Upper lobe of right lung (tissue), 1 donor: ENCODE measurements around the gene SYT6. TPM values are rescaled to one million over a fixed set of nuclear protein-coding genes. Genes with fewer than 3 reads are reported as not detected.

Experiments used
- ATAC-seq: fragments of 200-7000 bp; cut with Tn5 transposase; one replicate; pipeline ENCODE4 v1.9.1; 2020; ENCODE audit warnings: mild to moderate bottlenecking, moderate library complexity
- DNase-seq: peaks from one replicate; pipeline ENCODE4 v3.0.0-alpha.2; 2020
- H3K27ac ChIP-seq: fragments of 200-600 bp; one replicate; pipeline ENCODE4 v1.8.0; 2022
- H3K27me3 ChIP-seq: fragments of 200-600 bp; one replicate; pipeline ENCODE4 v1.8.0; 2022; ENCODE audit warnings: mild to moderate bottlenecking
- H3K36me3 ChIP-seq: fragments of 200-600 bp; one replicate; pipeline ENCODE4 v1.8.0; 2022
- H3K4me1 ChIP-seq: fragments of 200-600 bp; one replicate; pipeline ENCODE4 v1.8.0; 2022
- H3K4me3 ChIP-seq: fragments of 200-600 bp; one replicate; pipeline ENCODE4 v1.8.0; 2022; ENCODE audit warnings: mild to moderate bottlenecking
- H3K9me3 ChIP-seq: fragments of 200-600 bp; one replicate; pipeline ENCODE4 v1.8.0; 2022
- intact Hi-C: fragments of 100-400 bp; cut with DNase I; formaldehyde crosslinking; loops from one replicate; pipeline ENCODE4 v1.11.0; 2022
- total RNA-seq: library from RNA; stranded (reverse); fragmentation: NEBNext Ultra II Directional; extraction: Animal tissue kit (Norgen Biotek cat#: 25700); gene quantifications from one replicate; pipeline ENCODE4 v1.2.1, GENCODE V29; 2021
- TF ChIP-seq, protein P1 (sequence below): fragments of 200-600 bp; IDR thresholded peaks from one replicate; pipeline ENCODE4 v1.8.0; 2022; ENCODE audit warnings: antibody characterized with exemption
- donor health status: DM: no; HTN: yes; CAD: no; lungs with severe emphysema.

Gene SYT6
- total RNA-seq, 1 donor from 2014 or later = not detected

DNA sequence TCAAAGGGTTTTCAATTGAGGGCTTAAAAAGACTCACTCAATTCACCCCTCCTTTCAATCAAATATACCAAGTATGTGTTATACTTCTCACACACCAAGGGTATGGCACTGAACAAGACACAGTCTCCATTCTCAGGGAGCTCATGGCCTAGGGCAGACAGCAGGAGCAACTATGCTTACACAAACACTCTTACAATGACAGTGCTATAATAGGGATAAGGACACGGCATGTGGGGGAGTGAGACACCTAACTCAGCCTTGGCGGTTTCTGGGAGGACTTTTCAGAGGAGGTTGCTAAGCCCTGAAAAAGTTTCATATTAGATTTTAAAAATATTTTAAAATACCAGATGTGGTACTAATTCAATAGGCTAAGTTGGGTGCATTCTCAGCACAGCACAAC, 22.7 kb upstream of the SYT6 start:
- Histone ChIP-seq H3K4me3 (no peak overlapping the region), H3K27me3 (no peaks in the 10 kb centered on the region), H3K27ac (no peak overlapping the region), H3K36me3 (no peaks in the 10 kb centered on the region), H3K4me1 (no peaks in the 10 kb centered on the region), H3K9me3 (no peaks in the 10 kb centered on the region)
- ATAC-seq = no peak
- no peak for DNase-seq
- TF ChIP-seq, protein P1, sequence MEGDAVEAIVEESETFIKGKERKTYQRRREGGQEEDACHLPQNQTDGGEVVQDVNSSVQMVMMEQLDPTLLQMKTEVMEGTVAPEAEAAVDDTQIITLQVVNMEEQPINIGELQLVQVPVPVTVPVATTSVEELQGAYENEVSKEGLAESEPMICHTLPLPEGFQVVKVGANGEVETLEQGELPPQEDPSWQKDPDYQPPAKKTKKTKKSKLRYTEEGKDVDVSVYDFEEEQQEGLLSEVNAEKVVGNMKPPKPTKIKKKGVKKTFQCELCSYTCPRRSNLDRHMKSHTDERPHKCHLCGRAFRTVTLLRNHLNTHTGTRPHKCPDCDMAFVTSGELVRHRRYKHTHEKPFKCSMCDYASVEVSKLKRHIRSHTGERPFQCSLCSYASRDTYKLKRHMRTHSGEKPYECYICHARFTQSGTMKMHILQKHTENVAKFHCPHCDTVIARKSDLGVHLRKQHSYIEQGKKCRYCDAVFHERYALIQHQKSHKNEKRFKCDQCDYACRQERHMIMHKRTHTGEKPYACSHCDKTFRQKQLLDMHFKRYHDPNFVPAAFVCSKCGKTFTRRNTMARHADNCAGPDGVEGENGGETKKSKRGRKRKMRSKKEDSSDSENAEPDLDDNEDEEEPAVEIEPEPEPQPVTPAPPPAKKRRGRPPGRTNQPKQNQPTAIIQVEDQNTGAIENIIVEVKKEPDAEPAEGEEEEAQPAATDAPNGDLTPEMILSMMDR = no peak
- intact Hi-C loops = no loop called here

DNA sequence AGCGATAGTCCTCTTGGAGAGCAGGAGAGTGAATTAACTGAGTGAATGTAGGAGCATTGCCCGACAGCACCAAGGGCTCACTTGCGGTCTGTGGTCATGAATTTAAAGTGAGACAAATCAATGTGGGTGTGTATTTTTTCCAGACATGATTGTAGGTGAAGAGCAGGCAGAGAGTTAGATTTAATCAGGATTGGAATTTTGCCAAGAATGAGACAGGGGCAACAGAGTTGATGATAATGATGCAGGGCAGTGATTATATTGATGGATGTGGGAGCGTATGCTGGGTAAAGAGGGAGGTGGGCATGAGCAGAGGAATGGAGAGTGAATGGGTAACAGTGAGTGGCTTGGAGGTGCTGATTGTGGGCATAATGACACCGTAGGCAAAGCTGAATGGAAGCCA, 20.0 kb upstream of the SYT6 start:
- intact Hi-C loops = no loop called here
- no peak for DNase-seq
- Histone ChIP-seq H3K36me3 (no peaks in the 10 kb centered on the region), H3K9me3 (no peaks in the 10 kb centered on the region), H3K4me3 (no peak overlapping the region), H3K27me3 (no peaks in the 10 kb centered on the region), H3K4me1 (no peaks in the 10 kb centered on the region), H3K27ac (no peak overlapping the region)
- no peak for ATAC-seq
- TF ChIP-seq, protein P1 = no peak

DNA sequence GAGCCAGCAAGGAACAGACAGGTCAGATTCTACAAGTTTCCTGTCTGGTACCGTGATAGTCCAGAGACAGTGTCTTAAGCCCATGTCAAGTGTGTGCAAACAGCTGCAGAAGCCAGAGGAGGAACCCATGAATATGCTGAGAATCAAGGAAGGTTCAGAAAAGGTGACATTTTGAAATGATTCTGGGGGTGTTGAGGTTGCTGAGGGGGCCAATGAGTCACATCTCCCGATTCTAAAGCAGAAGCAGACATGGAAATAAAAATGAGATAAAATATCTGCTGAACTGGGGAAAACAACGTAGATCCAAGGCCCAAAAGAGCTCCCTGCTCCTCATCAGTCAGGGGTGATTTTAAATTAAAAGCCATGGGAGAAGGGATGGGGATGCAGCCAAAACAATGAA, 15.8 kb upstream of the SYT6 start:
- intact Hi-C loops = no loop called here
- ATAC-seq = no peak
- no peak overlapping the region for H3K27ac ChIP-seq
- no peak overlapping the region for H3K4me3 ChIP-seq
- no peak for DNase-seq
- H3K36me3 ChIP-seq = no peaks in the 10 kb centered on the region
- TF ChIP-seq, protein P1 = no peak
- no peaks in the 10 kb centered on the region for H3K27me3 ChIP-seq
- no peaks in the 10 kb centered on the region for H3K9me3 ChIP-seq
- H3K4me1 ChIP-seq = no peaks in the 10 kb centered on the region

DNA sequence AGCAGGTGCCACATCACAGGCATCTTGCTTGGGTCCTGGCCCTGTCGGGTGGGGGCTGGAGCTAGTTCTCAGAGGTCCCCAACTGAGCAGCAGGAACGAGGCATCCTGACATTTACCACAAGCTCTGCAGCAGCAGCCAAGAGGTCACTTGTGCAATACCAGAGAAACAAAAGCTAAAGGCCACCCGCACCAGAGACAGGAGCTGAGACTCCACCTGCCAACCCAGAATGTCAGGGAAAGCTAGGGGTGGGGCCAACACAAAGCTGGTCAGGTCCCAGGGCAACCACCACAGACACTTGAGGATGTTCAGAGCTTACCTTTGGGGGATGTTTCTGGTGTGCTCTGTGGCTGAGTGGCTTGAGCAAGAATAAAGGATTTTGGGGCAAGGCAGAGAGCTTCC, 13.6 kb upstream of the SYT6 start:
- Histone ChIP-seq H3K27me3 (no peaks in the 10 kb centered on the region), H3K36me3 (no peaks in the 10 kb centered on the region), H3K4me1 (no peaks in the 10 kb centered on the region), H3K27ac (no peak overlapping the region), H3K9me3 (no peaks in the 10 kb centered on the region), H3K4me3 (no peak overlapping the region)
- DNase-seq = no peak
- TF ChIP-seq, protein P1 = no peak
- ATAC-seq = no peak
- intact Hi-C loops = no loop called here

DNA sequence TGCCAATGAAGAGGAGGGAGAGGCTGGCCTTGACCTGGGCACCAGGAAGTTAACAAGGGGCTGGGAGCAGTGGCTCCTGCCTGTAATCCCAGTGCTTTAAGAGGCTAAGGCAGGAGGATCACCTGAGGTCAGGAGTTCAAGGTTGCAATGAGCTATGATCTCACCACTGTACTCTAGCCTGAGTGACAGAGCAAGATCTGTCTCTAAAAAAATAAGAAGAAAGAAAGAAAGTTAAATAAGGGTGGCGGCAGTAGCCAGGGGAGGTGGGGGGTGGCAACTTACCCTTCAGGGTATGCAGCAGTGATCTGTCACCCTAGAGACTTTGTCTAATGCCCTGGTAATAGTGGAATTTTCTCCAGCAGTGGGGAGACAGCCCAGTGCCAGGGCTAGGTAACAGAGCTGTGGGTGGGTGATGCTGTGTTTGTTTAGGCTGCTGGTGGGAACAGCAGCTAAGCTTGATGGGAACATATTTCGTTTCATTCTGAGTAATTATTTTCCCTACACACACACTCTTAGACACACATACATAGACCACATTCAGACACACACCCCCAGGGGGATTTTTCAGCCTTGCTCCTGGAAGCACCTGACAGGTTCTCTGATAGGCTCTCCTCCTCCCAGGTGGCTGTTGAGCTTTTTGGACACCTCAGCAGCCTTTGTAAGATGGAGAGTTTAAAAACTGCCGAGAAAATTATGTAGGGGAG, 11.3 kb upstream of the SYT6 start:
- DNase-seq = no peak
- ATAC-seq = no peak
- TF ChIP-seq, protein P1 = no peak
- intact Hi-C loops = no loop called here
- Histone ChIP-seq H3K4me3 (no peak overlapping the region), H3K36me3 (no peaks in the 10 kb centered on the region), H3K27me3 (peaks cover 6% of the 10 kb centered on the region), H3K27ac (no peak overlapping the region), H3K4me1 (no peaks in the 10 kb centered on the region), H3K9me3 (no peaks in the 10 kb centered on the region)

DNA sequence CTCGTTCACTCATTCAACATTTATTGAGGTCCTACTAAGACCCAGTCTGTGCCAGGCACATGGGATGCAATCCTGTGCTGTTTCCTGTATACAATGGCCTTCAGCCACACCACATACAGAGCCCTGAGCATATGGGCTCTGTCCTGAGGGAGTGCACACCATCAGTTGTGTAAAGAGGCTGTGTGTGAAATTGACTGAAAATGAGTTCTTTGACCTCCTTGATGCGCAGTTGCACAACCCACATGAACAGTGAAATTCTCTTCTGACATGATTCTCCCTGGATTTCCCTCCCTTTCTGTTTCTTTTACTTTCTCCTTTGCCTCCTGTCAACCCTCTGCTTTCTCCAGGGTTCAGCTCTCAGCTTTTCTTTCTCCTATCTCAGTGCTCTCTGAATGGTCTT, 6.3 kb upstream of the SYT6 start:
- H3K4me1 ChIP-seq = peaks cover under 1% of the 10 kb centered on the region
- H3K36me3 ChIP-seq = no peaks in the 10 kb centered on the region
- H3K27me3 ChIP-seq = peaks cover 33% of the 10 kb centered on the region
- intact Hi-C loops = no loop called here
- no peak overlapping the region for H3K27ac ChIP-seq
- TF ChIP-seq, protein P1 = no peak
- H3K4me3 ChIP-seq = no peak overlapping the region
- ATAC-seq (no peak), DNase-seq (no peak)
- H3K9me3 ChIP-seq = no peaks in the 10 kb centered on the region
